Measurements from ENCODE around the gene SFT2D1. TPM values are rescaled to one million over a fixed set of nuclear protein-coding genes. Genes with fewer than 3 reads are reported as not detected.

SFT2D1 gene
- total and polyA plus RNA-seq, 2 of the 4 experiments (the other 2 are of a cell fraction) = 10.2 to 45.8 TPM

GRCh38 chr6:166274163-166274562 is 68.2 kb downstream of the SFT2D1 start:
- H3K56ac ChIP-seq (ENCODE audit: extremely low read depth, insufficient read depth, low read length) = no peak overlapping the region
- no peak overlapping the region for H3K18ac ChIP-seq (ENCODE audit: low read depth, low read length)
- H2BK120ac ChIP-seq (ENCODE audit: low read depth, low read length) = no peak overlapping the region
- intact Hi-C loops (cut with micrococcal nuclease) = loop anchor here (5.0 kb wide), 1 partner anchor 387 kb away; no protein-coding TSS in a partner anchor
- H2AFZ ChIP-seq (replicated peaks; ENCODE audit: low read length, poor library complexity) = no peak overlapping the region
- CTCF ChIA-PET = no interaction called here
- H3K23ac ChIP-seq (ENCODE audit: low read depth, low read length) = no peak overlapping the region
- POLR2A ChIA-PET (ENCODE audit: unreplicated experiment) = no interaction called here
- no peak for DNase-seq
- no peak overlapping the region for H4K91ac ChIP-seq (ENCODE audit: insufficient read depth, low read depth, low read length)
- no peaks in the 10 kb centered on the region for H3K79me1 ChIP-seq (ENCODE audit: low read depth in 1 of 2, low read length in 2 of 2)
- no peak overlapping the region for H2BK20ac ChIP-seq (ENCODE audit: low read depth, low read length)
- no peaks in the 10 kb centered on the region for H3K36me3 ChIP-seq (ENCODE audit: control insufficient read depth, insufficient read depth, low read length)
- no TSS peak for BruUV-seq (replicated peaks)
- no peak for TF ChIP-seq BHLHE40 (IDR thresholded peaks at IDR 0.05; ENCODE audit: low read depth, low read length)
- no peak for TF ChIP-seq MXI1 (IDR thresholded peaks at IDR 0.05; ENCODE audit: borderline replicate concordance, low read depth, low read length)
- TF ChIP-seq RCOR1 (IDR thresholded peaks at IDR 0.05; ENCODE audit: insufficient replicate concordance, low read length) = no peak
- TF ChIP-seq SMC3 (IDR thresholded peaks at IDR 0.05; ENCODE audit: low read depth, low read length) = no peak
- TF ChIP-seq MAZ (IDR thresholded peaks at IDR 0.05; ENCODE audit: borderline replicate concordance, low read depth, low read length) = no peak
- H3K27ac ChIP-seq (ENCODE audit: insufficient read depth, low read length) = no peak overlapping the region
- dilution Hi-C loops (cut with HindIII; ENCODE audit: low sequenced_read_pairs, unreplicated experiment) = no loop called here
- H4K5ac ChIP-seq (ENCODE audit: low read depth, low read length) = no peak overlapping the region
- no peak for ATAC-seq (ENCODE audit: low read depth)
- H4K8ac ChIP-seq (ENCODE audit: low read depth in 2 of 2, low read length in 2 of 2) = no peak overlapping the region
- H3K4me3 ChIP-seq (ENCODE audit: insufficient read depth, low read depth, low read length) = no peak overlapping the region
- no peaks in the 10 kb centered on the region for H3K9me3 ChIP-seq (ENCODE audit: control insufficient read depth, insufficient read depth, low read length)
- H3K4me1 ChIP-seq (ENCODE audit: control insufficient read depth, insufficient read depth, low read length) = no peaks in the 10 kb centered on the region
- no peak overlapping the region for H2BK15ac ChIP-seq (ENCODE audit: low read depth, low read length)
- in situ Hi-C loops (cut with MboI; ENCODE audit: low sequenced_read_pairs) = no loop called here
- no peak overlapping the region for H3K9ac ChIP-seq (ENCODE audit: low read depth, low read length)
- no peak overlapping the region for H3K4ac ChIP-seq (ENCODE audit: low read depth, low read length)
- H3K27me3 ChIP-seq (ENCODE audit: control insufficient read depth, insufficient read depth, low read length) = peaks cover 12% of the 10 kb centered on the region; the same call in 1 of the 2 replicates
- no peak overlapping the region for H3K14ac ChIP-seq (replicated peaks; ENCODE audit: low read depth, low read length)
- no peaks in the 10 kb centered on the region for H3K9me1 ChIP-seq (ENCODE audit: insufficient read depth, low read length)
- no peak overlapping the region for H2BK5ac ChIP-seq (ENCODE audit: low read depth, low read length, poor library complexity, severe bottlenecking)
- no peaks in the 10 kb centered on the region for H4K20me1 ChIP-seq (ENCODE audit: insufficient read depth, low read length)
- no peak overlapping the region for H2AK9ac ChIP-seq (replicated peaks; ENCODE audit: low read depth, low read length, poor library complexity)
- H3K4me2 ChIP-seq (ENCODE audit: low read depth, low read length) = no peak overlapping the region
- H2AK5ac ChIP-seq (ENCODE audit: low read depth, low read length) = no peak overlapping the region
- 33% methylated on average over 1 of the region's 4 CpGs; no CpG with 5 or more reads in 1 of the 2 experiments for WGBS, 2 experiments (ENCODE audit: extremely low coverage in 2 of 2, insufficient read length in 1 of 2)
